Adrenal gland (tissue), 5 donors: ENCODE results near the gene RPL23.

Source experiments
- POLR2A ChIP-seq, 2 donors: fragments of 450-650 bp; IDR thresholded peaks; one replicate each; pipeline ENCODE4 v1.6.1; 2017; ENCODE audit warnings: antibody characterized with exemption in 2 of 2, mild to moderate bottlenecking in 2 of 2, moderate library complexity in 1 of 2
- TF ChIP-seq, protein P1 (sequence below), 6 experiments: fragments of 450-650 bp in 4 of 6; fragments of 200-600 bp in 2 of 6; sonication (generic) in 1 of 6; IDR thresholded peaks; 1 replicate in 5 of 6; 2 replicates in 1 of 6; pipeline versions ENCODE4 v1.5.1 to v1.8.0; 2016 to 2021; ENCODE audit warnings: antibody characterized with exemption in 6 of 6, mild to moderate bottlenecking in 2 of 6, moderate library complexity in 1 of 6
- donor health status: DM: no; HTN: no; CAD: no.

DNA sequence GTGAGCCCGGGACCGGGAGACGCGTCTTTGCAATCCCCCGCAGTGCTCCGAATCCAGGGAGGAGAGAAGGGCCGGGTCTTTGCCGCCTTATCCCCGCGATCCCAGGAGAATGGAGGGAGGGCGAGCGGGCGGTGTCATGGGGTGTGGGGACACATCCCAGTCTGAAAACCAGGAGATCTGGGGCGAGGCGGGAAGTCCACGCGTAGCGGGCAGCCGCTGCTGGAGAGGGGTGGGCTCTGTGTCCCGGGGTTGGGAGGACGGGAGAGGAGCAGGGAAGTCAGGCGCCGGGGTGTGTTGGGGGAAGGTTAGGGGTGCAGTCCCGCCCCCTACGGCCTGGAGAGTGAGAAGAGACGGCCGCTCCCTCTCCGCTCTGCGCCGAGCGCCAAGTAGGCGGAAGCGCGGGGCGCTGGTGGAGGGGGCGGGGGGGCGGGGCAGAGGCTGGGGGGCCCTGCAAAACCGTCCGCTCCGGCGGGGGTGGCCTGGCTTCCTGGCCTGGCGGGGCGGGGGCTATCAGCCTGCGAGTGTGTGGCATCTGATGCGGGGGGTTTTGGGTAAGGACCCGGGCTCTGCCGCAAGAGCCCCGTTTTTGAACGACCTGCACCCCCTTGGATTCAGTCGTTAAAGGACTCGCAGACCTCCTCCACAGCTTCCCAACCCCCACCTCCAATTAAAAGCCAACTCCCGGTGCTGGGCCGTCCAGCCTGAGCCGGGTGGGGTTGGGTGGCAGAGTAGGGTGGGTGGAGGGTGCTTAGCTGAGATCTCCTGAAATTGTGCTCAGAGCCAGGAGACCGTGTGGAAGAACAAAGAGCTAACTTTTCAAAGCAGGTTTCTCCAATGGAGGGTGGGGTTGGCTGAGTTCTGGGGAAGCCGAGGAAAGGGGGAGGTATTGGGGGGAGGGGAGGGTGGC, 17.0 kb upstream of the RPL23 start:
- TF ChIP-seq, protein P1, sequence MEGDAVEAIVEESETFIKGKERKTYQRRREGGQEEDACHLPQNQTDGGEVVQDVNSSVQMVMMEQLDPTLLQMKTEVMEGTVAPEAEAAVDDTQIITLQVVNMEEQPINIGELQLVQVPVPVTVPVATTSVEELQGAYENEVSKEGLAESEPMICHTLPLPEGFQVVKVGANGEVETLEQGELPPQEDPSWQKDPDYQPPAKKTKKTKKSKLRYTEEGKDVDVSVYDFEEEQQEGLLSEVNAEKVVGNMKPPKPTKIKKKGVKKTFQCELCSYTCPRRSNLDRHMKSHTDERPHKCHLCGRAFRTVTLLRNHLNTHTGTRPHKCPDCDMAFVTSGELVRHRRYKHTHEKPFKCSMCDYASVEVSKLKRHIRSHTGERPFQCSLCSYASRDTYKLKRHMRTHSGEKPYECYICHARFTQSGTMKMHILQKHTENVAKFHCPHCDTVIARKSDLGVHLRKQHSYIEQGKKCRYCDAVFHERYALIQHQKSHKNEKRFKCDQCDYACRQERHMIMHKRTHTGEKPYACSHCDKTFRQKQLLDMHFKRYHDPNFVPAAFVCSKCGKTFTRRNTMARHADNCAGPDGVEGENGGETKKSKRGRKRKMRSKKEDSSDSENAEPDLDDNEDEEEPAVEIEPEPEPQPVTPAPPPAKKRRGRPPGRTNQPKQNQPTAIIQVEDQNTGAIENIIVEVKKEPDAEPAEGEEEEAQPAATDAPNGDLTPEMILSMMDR (IDR thresholded peaks at IDR 0.05), result no peak
- TF ChIP-seq POLR2A (IDR thresholded peaks at IDR 0.05), result no peak
